Heart right ventricle (tissue), 16 donors: Measurements from ENCODE around the gene MT1H. TPM values are rescaled to one million over a fixed set of nuclear protein-coding genes. Genes with fewer than 3 reads are reported as not detected.

Experiments
- ATAC-seq, 8 donors: fragments of 200-7000 bp; cut with Tn5 transposase; one replicate each; pipeline ENCODE4 v1.9.1; 2020; ENCODE audit warnings: mild to moderate bottlenecking in 8 of 8, moderate library complexity in 8 of 8, moderate number of reproducible peaks in 1 of 8
- DNase-seq, 2 donors: peaks; one replicate each; pipeline ENCODE4 v3.0.0-alpha.2; 2020
- H3K27ac ChIP-seq, 10 donors: fragments of 200-600 bp; sonication (generic) in 2 of 10; one replicate each; pipeline versions ENCODE4 v1.5.0 to v1.8.0; 2020 to 2022; ENCODE audit warnings: mild to moderate bottlenecking in 3 of 10
- H3K27me3 ChIP-seq, 7 donors: fragments of 200-600 bp; one replicate each; pipeline ENCODE4 v1.8.0; 2021 to 2022; ENCODE audit warnings: mild to moderate bottlenecking in 2 of 7
- H3K36me3 ChIP-seq, 9 donors: fragments of 200-600 bp; sonication (generic) in 1 of 9; one replicate each; pipeline versions ENCODE4 v1.5.0 to v1.8.0; 2020 to 2022; ENCODE audit warnings: mild to moderate bottlenecking in 2 of 9
- H3K4me1 ChIP-seq, 9 donors: fragments of 200-600 bp; sonication (generic) in 1 of 9; one replicate each; pipeline versions ENCODE4 v1.5.0 to v1.8.0; 2020 to 2022; ENCODE audit warnings: mild to moderate bottlenecking in 4 of 9
- H3K4me3 ChIP-seq, 10 donors: fragments of 200-600 bp; sonication (generic) in 2 of 10; one replicate each; pipeline versions ENCODE4 v1.5.0 to v1.8.0; 2020 to 2022; ENCODE audit warnings: mild to moderate bottlenecking in 7 of 10, moderate library complexity in 2 of 10
- H3K9me3 ChIP-seq, 11 donors: fragments of 200-600 bp in 10 of 11; sonication (generic) in 2 of 11; one replicate each; pipeline versions ENCODE4 v1.5.0 to v1.8.0; 2013 to 2022; ENCODE audit warnings: mild to moderate bottlenecking in 2 of 11, control low read depth in 1 of 11, moderate library complexity in 1 of 11
- WGBS, 2 donors: extraction: QIAGEN DNeasy Blood & Tissue Kit; methylation state at CpG; one replicate each; pipeline ENCODE4 v1.1.7; 2013; ENCODE audit warnings: inconsistent platforms in 1 of 2; 5-methylcytosine and 5-hydroxymethylcytosine counted together
- intact Hi-C, 10 donors: fragments of 100-400 bp; cut with DNase I; formaldehyde crosslinking; loops; one replicate each; pipeline versions ENCODE4 v1.11.1 to v1.14.2; 2022
- polyA plus RNA-seq, 2 donors: library from polyadenylated mRNA; stranded (reverse); fragments of 200-250 nt; gene quantifications; one replicate each; pipeline ENCODE4 v1.2.3, GENCODE V29; 2013
- total RNA-seq, 10 donors: library from RNA; stranded (reverse); fragmentation: NEBNext Ultra II Directional in 3 of 10; extraction: Animal tissue kit (Norgen Biotek cat#: 25700) in 3 of 10; gene quantifications; one replicate each; pipeline versions ENCODE4 v1.2.1 to v1.2.4, GENCODE V29; 2021 to 2023
- TF ChIP-seq, protein P1 (sequence below), 9 donors: fragments of 200-600 bp; sonication (generic) in 2 of 9; IDR thresholded peaks; one replicate each; pipeline versions ENCODE4 v1.5.0 to v1.8.0; 2021 to 2022; ENCODE audit warnings: antibody characterized with exemption in 9 of 9, mild to moderate bottlenecking in 5 of 9, moderate library complexity in 1 of 9
- donor health status: Arrhythmogenic right ventricular cardiomyopathy.
- donor health status: ischemic (EF 13 %, LVEDD 7.1; RV severe dilation, severe dysfunction).
- donor health status: healthy with polysubstance abuse.
- donor health status: DM: no; HTN: yes; CAD: no.
- donor health status: DM: no; HTN: no; CAD: no.
- donor health status: ischemic (EF 25% LVEDD 6.9; RV normal size, moderate dysfunction).
- donor health status: ischemic (EF 25% LVEDD 5.7; RV mildly dilated, moderate dysfunction).
- donor health status: healthy.
- donor health status: DM: yes; HTN: yes; CAD: no.
- donor health status: Ischemic cardiomyopathy.
- donor health status: ischemic (EF 35%, LVEDD 5.7; RV mildly dilated, moderate dysfunction).
- donor health status: nonischemic (EF 11% LVEDD 7.7; RV severe dilation, severe dysfunction).
- donor health status: DM: yes; HTN: yes; CAD: no.
- donor health status: PGD.
- donor health status: ischemic (EF 29% LVEDD 5.4; RV normal size, mild dysfunction).
- donor health status: nonischemic (EF 23%, LVEDD 6.1; RV moderate dilation, normal function).

Gene MT1H
- total and polyA plus RNA-seq, 12 donors: 2.4 TPM; not detected in 11

- intact Hi-C loops: no loop called here
- Histone ChIP-seq H3K4me3 (peak within 1 kb of the TSS; percentile 36 to 64 (median 58)), H3K36me3 (no peaks in the 10 kb centered on the region), H3K27ac (peak within 1 kb of the TSS in 9 of 10 donors; percentile 17 to 79 (median 67)), H3K9me3 (no peaks in the 10 kb centered on the region), H3K27me3 (peaks cover 3 to 96% (median 35%) of the 10 kb centered on the region in 7 donors), H3K4me1 (peaks cover 0 to 34% (median 21%) of the 10 kb centered on the region in 9 donors)
- DNase-seq (peak; percentile 78 to 88), ATAC-seq (peak; percentile 90 to 94 (median 93))
- TF ChIP-seq, protein P1, sequence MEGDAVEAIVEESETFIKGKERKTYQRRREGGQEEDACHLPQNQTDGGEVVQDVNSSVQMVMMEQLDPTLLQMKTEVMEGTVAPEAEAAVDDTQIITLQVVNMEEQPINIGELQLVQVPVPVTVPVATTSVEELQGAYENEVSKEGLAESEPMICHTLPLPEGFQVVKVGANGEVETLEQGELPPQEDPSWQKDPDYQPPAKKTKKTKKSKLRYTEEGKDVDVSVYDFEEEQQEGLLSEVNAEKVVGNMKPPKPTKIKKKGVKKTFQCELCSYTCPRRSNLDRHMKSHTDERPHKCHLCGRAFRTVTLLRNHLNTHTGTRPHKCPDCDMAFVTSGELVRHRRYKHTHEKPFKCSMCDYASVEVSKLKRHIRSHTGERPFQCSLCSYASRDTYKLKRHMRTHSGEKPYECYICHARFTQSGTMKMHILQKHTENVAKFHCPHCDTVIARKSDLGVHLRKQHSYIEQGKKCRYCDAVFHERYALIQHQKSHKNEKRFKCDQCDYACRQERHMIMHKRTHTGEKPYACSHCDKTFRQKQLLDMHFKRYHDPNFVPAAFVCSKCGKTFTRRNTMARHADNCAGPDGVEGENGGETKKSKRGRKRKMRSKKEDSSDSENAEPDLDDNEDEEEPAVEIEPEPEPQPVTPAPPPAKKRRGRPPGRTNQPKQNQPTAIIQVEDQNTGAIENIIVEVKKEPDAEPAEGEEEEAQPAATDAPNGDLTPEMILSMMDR (IDR thresholded peaks at IDR 0.05): no peak
- 5 to 6% methylated on average over 68 of the region's 68 CpGs for WGBS, 2 donors
These were observed 31.5 kb upstream of the MT1H start, which contains the start of gene MT1A for GRCh38 chr16:56637814-56638750. TSS of gene MT1A (plus strand) at chr16:56638666. CDS start at chr16:56638739, 73 bp downstream.

DNA sequence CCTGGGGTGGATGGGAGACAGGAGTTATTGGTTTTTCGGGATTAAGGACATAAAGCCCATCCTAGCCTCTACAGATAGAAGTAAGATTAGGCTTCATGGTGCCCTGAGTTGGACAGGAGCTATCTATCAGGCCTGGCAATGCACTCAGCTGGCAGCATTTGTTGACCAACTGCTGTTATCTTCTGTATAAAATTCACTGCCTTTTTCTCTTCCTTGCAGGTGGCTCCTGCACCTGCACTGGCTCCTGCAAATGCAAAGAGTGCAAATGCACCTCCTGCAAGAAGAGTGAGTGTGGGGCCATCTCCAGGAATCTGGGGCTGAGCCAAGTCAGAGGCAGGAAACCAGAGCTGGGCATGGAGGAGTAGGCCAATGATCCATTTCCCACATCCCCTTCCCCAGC is 30.6 kb upstream of the MT1H start:
- peak overlapping the region in 1 of 10 donors; percentile 53 for H3K4me3 ChIP-seq
- TF ChIP-seq, protein P1 (IDR thresholded peaks at IDR 0.05): no peak
- no peaks in the 10 kb centered on the region for H3K36me3 ChIP-seq
- peaks cover 3 to 96% (median 44%) of the 10 kb centered on the region in 7 donors for H3K27me3 ChIP-seq
- intact Hi-C loops: no loop called here
- H3K4me1 ChIP-seq: peaks cover 0 to 44% (median 27%) of the 10 kb centered on the region in 9 donors
- H3K9me3 ChIP-seq: no peaks in the 10 kb centered on the region
- peak overlapping the region in 1 of 10 donors; percentile 78 for H3K27ac ChIP-seq
- ATAC-seq: no peak
- 66 to 68% methylated on average over 1 of the region's 1 CpG for WGBS, 2 donors
- no peak for DNase-seq

- intact Hi-C loops: loop anchor here in 5 of 10 donors (5.0 kb wide), 2 partner anchors 33 to 42 kb away; partner anchors contain the start of genes MT2A (in 4 of the 5) and MT1X (in 1 of the 5)
- Histone ChIP-seq H3K4me1 (peaks cover 0 to 42% (median 27%) of the 10 kb centered on the region in 9 donors), H3K9me3 (no peaks in the 10 kb centered on the region), H3K27me3 (peaks cover 3 to 95% (median 44%) of the 10 kb centered on the region in 7 donors), H3K27ac (no peak overlapping the region), H3K36me3 (no peaks in the 10 kb centered on the region), H3K4me3 (no peak overlapping the region)
- TF ChIP-seq, protein P1 (IDR thresholded peaks at IDR 0.05): no peak
- ATAC-seq (no peak), DNase-seq (no peak)
- 86 to 89% methylated on average over 1 of the region's 1 CpG for WGBS, 2 donors
These were observed 29.5 kb upstream of the MT1H start for GRCh38 chr16:56640076-56640475.

- H3K27ac ChIP-seq: no peak overlapping the region
- H3K27me3 ChIP-seq: peaks cover 0 to 95% (median 43%) of the 10 kb centered on the region in 7 donors
- H3K4me3 ChIP-seq: no peak overlapping the region
- 98% methylated on average over 2 of the region's 2 CpGs for WGBS, 2 donors
- TF ChIP-seq, protein P1 (IDR thresholded peaks at IDR 0.05): no peak
- DNase-seq (no peak), ATAC-seq (no peak)
- no peaks in the 10 kb centered on the region for H3K36me3 ChIP-seq
- peaks cover 0 to 36% (median 25%) of the 10 kb centered on the region in 9 donors for H3K4me1 ChIP-seq
- no peaks in the 10 kb centered on the region for H3K9me3 ChIP-seq
- intact Hi-C loops: loop anchor here in 5 of 10 donors (5.0 kb wide), 2 partner anchors 34 to 41 kb away; partner anchors contain the start of genes MT2A (in 4 of the 5) and MT1X (in 1 of the 5)
These were observed 28.4 kb upstream of the MT1H start for GRCh38 chr16:56641166-56641565.
